ENCODE results near the gene CLASP1.

CLASP1 gene

GRCh38 chr2:121689356-121689755, 40.1 kb upstream of the CLASP1 start:
- H3K36me3 ChIP-seq (replicated peaks; ENCODE audit: low read depth, low read length), result no peaks in the 10 kb centered on the region
- H3K27me3 ChIP-seq (ENCODE audit: low read depth, low read length), result no peaks in the 10 kb centered on the region
- H3K79me2 ChIP-seq (ENCODE audit: low read length), result no peaks in the 10 kb centered on the region
- no peaks in the 10 kb centered on the region for H3K9me3 ChIP-seq (ENCODE audit: insufficient read depth, low read length)
- H3K9ac ChIP-seq (ENCODE audit: low read length), result no peak overlapping the region
- H3K4me2 ChIP-seq (ENCODE audit: low read length), result no peak overlapping the region
- H3K4me3 ChIP-seq (ENCODE audit: low read length), result no peak overlapping the region
- H4K20me1 ChIP-seq (ENCODE audit: insufficient read depth, low read length), result no peaks in the 10 kb centered on the region
- no peak overlapping the region for H2AFZ ChIP-seq (ENCODE audit: low read depth, low read length)
- no peaks in the 10 kb centered on the region for H3K4me1 ChIP-seq (ENCODE audit: low read length)
- H3K27ac ChIP-seq (ENCODE audit: low read length), result no peak overlapping the region
- TF ChIP-seq CTCF (IDR thresholded peaks at IDR 0.05; ENCODE audit: low read depth, low read length) (no peak), EZH2phosphoT487 (IDR thresholded peaks at IDR 0.05; ENCODE audit: low read depth) (no peak)

- Histone ChIP-seq H3K9ac (ENCODE audit: low read length) (no peak overlapping the region), H3K4me2 (ENCODE audit: low read length) (no peak overlapping the region), H3K27me3 (ENCODE audit: low read depth, low read length) (no peaks in the 10 kb centered on the region), H3K27ac (ENCODE audit: low read length) (no peak overlapping the region), H3K36me3 (replicated peaks; ENCODE audit: low read depth, low read length) (no peaks in the 10 kb centered on the region), H3K79me2 (ENCODE audit: low read length) (no peaks in the 10 kb centered on the region), H2AFZ (ENCODE audit: low read depth, low read length) (no peak overlapping the region), H3K4me1 (ENCODE audit: low read length) (no peaks in the 10 kb centered on the region), H3K9me3 (ENCODE audit: insufficient read depth, low read length) (no peaks in the 10 kb centered on the region), H4K20me1 (ENCODE audit: insufficient read depth, low read length) (no peaks in the 10 kb centered on the region), H3K4me3 (ENCODE audit: low read length) (no peak overlapping the region)
- TF ChIP-seq EZH2phosphoT487 (IDR thresholded peaks at IDR 0.05; ENCODE audit: low read depth), result no peak
- TF ChIP-seq CTCF (IDR thresholded peaks at IDR 0.05; ENCODE audit: low read depth, low read length), result no peak
Measured at GRCh38 chr2:121688820-121689219, 39.6 kb upstream of the CLASP1 start.

- Histone ChIP-seq H3K4me3 (ENCODE audit: low read length) (no peak overlapping the region), H3K79me2 (ENCODE audit: low read length) (no peaks in the 10 kb centered on the region), H2AFZ (ENCODE audit: low read depth, low read length) (no peak overlapping the region), H3K9ac (ENCODE audit: low read length) (no peak overlapping the region), H3K36me3 (replicated peaks; ENCODE audit: low read depth, low read length) (no peaks in the 10 kb centered on the region), H3K27ac (ENCODE audit: low read length) (no peak overlapping the region), H4K20me1 (ENCODE audit: insufficient read depth, low read length) (no peaks in the 10 kb centered on the region), H3K27me3 (ENCODE audit: low read depth, low read length) (no peaks in the 10 kb centered on the region), H3K4me2 (ENCODE audit: low read length) (no peak overlapping the region), H3K9me3 (ENCODE audit: insufficient read depth, low read length) (peaks cover 13% of the 10 kb centered on the region), H3K4me1 (ENCODE audit: low read length) (no peaks in the 10 kb centered on the region)
- TF ChIP-seq CTCF (IDR thresholded peaks at IDR 0.05; ENCODE audit: low read depth, low read length) (no peak), EZH2phosphoT487 (IDR thresholded peaks at IDR 0.05; ENCODE audit: low read depth) (no peak)
Measured at GRCh38 chr2:121686902-121687301, 37.6 kb upstream of the CLASP1 start.

- Histone ChIP-seq H3K9me3 (ENCODE audit: insufficient read depth, low read length) (peaks cover 13% of the 10 kb centered on the region), H2AFZ (ENCODE audit: low read depth, low read length) (no peak overlapping the region), H3K27me3 (ENCODE audit: low read depth, low read length) (no peaks in the 10 kb centered on the region), H3K9ac (ENCODE audit: low read length) (no peak overlapping the region), H3K4me2 (ENCODE audit: low read length) (no peak overlapping the region), H3K27ac (ENCODE audit: low read length) (no peak overlapping the region), H3K36me3 (replicated peaks; ENCODE audit: low read depth, low read length) (no peaks in the 10 kb centered on the region), H3K4me1 (ENCODE audit: low read length) (no peaks in the 10 kb centered on the region), H3K79me2 (ENCODE audit: low read length) (no peaks in the 10 kb centered on the region), H3K4me3 (ENCODE audit: low read length) (no peak overlapping the region), H4K20me1 (ENCODE audit: insufficient read depth, low read length) (no peaks in the 10 kb centered on the region)
- no peak for TF ChIP-seq CTCF (IDR thresholded peaks at IDR 0.05; ENCODE audit: low read depth, low read length)
Measured at GRCh38 chr2:121686218-121686617, 37.0 kb upstream of the CLASP1 start.
